ENCODE results near the gene DYSF.

DNA sequence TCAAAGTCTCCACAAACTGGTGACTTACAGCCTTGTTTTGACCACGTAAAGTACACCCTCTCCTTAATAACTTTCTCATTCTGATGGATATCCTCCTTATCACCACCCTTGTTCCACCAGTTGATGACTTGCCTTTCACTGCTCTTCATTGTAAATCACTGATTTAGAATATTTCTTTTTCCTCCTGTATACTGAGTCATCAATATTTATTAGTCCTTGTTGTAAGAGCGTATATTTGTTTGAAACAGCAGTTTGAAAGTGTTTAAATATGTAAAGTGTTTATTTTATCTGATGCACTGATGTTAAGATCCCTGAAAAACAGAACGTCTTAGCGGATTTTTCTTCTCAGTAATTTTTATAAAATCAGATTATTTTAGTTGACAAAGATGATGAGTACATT is 34.2 kb upstream of the DYSF start:
- TF ChIP-seq, protein P1, sequence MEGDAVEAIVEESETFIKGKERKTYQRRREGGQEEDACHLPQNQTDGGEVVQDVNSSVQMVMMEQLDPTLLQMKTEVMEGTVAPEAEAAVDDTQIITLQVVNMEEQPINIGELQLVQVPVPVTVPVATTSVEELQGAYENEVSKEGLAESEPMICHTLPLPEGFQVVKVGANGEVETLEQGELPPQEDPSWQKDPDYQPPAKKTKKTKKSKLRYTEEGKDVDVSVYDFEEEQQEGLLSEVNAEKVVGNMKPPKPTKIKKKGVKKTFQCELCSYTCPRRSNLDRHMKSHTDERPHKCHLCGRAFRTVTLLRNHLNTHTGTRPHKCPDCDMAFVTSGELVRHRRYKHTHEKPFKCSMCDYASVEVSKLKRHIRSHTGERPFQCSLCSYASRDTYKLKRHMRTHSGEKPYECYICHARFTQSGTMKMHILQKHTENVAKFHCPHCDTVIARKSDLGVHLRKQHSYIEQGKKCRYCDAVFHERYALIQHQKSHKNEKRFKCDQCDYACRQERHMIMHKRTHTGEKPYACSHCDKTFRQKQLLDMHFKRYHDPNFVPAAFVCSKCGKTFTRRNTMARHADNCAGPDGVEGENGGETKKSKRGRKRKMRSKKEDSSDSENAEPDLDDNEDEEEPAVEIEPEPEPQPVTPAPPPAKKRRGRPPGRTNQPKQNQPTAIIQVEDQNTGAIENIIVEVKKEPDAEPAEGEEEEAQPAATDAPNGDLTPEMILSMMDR (IDR thresholded peaks at IDR 0.05; ENCODE audit: poor library complexity, severe bottlenecking), result no peak
- TF ChIP-seq, protein P2, sequence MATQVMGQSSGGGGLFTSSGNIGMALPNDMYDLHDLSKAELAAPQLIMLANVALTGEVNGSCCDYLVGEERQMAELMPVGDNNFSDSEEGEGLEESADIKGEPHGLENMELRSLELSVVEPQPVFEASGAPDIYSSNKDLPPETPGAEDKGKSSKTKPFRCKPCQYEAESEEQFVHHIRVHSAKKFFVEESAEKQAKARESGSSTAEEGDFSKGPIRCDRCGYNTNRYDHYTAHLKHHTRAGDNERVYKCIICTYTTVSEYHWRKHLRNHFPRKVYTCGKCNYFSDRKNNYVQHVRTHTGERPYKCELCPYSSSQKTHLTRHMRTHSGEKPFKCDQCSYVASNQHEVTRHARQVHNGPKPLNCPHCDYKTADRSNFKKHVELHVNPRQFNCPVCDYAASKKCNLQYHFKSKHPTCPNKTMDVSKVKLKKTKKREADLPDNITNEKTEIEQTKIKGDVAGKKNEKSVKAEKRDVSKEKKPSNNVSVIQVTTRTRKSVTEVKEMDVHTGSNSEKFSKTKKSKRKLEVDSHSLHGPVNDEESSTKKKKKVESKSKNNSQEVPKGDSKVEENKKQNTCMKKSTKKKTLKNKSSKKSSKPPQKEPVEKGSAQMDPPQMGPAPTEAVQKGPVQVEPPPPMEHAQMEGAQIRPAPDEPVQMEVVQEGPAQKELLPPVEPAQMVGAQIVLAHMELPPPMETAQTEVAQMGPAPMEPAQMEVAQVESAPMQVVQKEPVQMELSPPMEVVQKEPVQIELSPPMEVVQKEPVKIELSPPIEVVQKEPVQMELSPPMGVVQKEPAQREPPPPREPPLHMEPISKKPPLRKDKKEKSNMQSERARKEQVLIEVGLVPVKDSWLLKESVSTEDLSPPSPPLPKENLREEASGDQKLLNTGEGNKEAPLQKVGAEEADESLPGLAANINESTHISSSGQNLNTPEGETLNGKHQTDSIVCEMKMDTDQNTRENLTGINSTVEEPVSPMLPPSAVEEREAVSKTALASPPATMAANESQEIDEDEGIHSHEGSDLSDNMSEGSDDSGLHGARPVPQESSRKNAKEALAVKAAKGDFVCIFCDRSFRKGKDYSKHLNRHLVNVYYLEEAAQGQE (IDR thresholded peaks at IDR 0.05; ENCODE audit: borderline replicate concordance), result no peak
- TF ChIP-seq EZH2 (IDR thresholded peaks at IDR 0.05; ENCODE audit: borderline replicate concordance, insufficient read depth, low read length, poor library complexity, severe bottlenecking) (no peak), MXI1 (conservative IDR thresholded peaks at IDR 0.05; ENCODE audit: poor library complexity, severe bottlenecking) (no peak), RAD21 (conservative IDR thresholded peaks at IDR 0.05) (no peak)

Data from neural cell (in vitro differentiated cells).